Fibroblast of peridontal ligament (primary cell): Measurements from ENCODE around the gene SETDB1.

ENCODE experiments used
- DNase-seq: peaks from one replicate; pipeline ENCODE4 v3.0.0-alpha.2; 2010; ENCODE audit errors: extremely low read depth

Gene SETDB1

DNA sequence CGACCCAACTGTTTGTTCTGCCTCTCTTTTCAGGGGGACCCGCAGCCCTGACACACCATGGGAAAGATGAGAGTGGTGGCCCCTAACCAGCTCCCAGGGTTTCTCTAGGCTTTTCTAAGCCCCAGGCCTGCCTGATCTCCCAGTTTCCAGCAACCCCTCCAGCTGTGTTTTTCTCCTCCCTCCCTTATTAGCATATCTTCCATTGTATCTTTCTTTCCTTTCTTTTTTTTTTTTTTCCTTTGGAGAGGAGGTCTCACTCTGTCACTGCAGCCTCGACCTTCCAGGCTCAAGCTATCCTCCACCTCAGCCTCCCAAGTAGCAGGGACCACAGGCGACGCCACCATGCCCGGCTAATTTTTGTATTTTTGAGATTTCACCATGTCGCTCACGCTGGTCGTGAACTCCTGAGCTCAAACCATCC lies 50.2 kb downstream of the SETDB1 start:
- DNase-seq, result no peak

DNA sequence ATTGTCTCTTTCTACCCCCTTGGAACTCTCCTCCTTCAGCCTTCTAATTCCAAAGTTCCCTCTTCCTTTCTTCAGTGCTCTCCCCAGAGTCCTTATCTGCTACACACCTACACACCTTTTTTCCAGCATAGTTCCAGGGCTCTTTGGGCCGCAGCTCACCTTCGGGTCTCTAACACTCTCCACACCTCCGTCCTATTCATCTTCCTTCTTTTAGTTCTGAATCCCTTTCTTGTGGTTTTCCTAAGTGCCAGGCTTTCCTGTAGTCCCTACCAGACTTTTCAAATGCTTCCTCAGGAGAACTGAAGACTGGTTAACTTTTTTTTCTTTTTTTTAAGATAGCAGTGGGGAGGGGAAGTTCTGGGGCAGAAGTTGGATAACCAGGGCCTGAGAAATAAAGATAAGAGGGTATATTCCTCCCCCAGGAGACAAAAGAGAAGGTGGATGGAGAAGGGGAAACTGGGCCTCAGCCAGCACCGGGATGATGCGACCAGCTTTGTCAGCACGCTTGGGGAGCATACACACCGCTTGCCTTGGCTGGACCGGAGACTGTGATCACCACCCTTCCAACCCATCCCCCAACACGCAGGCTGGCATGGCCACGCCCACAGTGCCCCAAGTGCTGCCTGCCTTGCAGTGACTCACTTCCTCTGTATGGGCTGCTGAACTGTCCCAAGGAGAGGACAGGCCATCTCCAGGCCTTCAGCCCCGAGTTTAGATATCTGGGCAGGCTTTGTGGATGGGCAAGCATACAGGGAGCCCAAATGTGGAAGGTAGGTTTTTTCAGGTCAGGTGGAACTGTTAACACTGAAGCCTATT lies 50.9 kb downstream of the SETDB1 start:
- DNase-seq, result no peak

DNA sequence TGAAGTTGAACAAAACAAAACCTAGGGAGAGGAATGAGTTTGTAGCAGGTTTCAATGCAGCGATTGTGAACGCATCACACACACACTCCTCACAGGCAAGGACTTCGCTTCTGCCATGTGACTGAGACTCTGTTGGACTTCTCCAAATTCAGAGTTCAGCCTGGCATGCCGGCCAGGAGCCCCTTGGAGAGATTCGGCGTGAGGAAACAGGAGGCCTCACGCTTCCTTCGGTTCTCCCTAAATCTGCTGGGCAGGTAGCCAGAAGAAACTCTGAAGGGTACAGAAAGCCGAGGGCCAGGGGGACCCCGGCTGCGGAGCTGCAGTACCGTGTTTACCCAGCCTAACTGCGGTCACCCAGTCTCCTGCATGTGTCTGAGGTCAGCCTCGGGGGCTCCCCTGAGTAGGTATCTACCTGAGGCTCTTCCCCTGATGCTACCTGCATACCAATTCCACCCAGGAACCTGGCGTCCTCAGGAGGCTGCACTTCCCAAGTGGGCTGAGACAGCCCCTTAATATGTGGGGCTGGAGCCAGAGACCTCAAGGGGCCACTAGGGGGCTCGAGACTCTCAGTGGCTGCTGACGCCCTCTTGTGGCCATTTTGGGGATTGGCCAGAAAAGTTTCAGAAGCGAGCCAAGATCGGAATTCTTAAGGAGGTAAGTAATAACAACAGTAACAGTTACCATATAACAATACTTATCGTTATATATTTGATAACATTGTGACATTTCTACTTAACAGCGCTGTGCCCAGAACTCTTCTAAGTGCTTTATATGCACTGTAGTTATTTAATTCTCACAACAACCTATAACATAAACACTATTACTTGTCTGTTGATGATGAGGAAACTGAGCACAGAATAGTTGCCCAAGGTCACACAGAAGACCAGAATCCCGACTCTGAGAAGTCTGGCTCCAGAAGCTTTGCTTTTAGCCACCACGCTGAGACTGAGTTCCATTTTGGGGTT lies 53.2 kb downstream of the SETDB1 start:
- peak; percentile 94 for DNase-seq

DNA sequence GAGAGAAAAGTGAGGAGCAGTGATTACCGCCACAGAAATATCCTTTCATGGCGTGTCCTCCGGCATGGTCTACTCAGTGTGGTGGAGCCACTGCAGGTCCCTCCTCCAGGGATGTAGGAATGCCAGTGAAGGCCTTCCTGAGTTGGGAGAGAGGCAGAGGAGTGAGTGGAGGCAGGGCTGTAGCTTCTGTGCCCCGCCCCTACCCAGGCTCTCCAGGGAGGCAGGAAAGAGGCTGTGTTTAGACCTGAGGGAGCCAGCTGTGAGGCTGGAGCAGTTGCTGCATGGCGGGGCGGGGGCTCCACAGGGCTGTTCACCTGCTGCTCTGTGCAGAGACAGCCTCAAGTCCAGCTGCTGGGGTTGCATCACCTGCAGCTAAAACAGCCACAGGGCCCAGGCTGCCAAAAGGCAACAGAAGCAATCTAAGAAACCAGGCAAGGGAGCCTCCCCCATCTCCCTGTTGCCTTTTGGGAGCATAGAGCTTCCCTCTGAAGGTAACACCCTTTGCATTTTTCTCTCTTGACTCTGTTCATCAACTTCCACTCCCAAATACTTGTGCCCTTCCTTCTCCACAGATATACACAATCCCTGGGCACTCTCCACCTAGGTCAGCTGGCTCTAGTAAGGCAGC lies 55.1 kb downstream of the SETDB1 start:
- no peak for DNase-seq

DNA sequence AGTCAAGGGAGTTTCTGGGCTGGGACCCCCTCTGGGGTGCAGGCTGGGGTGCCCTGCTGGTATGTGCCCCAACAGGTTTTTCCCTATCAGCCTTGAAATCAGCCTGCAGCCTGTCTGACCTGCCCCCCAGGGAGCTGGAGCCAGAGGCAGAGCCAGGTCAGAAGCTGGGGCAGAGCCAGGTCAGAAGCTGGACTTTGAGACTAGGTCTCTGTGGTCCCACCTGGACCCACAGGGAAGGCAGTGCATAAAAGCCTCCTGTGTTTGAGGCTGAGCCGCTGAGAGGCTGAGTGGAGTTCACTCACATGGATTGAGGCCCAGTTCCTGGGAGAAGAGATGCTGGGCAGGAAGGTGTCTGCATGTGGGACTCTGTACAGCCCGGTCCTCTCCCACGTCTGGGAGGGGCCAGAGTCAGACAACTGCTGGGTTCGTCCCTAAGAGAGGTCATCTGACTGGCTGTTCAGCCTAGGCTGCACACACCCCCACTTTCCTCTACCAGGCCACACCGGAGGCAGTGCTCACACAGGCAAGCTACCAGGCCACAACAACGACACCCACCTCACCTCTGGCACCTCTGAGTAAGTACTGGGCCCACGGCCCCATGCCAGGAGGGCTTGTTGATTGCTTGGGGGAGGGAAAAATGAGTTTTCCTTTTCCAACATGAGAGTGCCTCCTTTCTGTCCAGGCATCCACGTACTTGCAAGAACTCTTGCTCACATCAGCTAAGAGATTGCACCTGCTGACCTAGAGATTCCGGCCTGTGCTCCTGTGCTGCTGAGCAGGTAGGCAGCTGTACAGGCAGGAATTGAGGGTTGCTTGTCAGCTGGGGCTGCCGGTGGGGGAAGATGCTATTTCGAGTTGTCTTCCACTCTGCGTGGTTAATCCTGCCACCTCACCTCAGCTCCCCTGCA lies 55.9 kb downstream of the SETDB1 start, which contains the start of gene ANXA9:
Gene ANXA9, plus strand, starts transcription at position 488 of the 908 bp plus-strand sequence. CDS start 814 bp downstream, outside the sequence.
- no peak for DNase-seq

DNA sequence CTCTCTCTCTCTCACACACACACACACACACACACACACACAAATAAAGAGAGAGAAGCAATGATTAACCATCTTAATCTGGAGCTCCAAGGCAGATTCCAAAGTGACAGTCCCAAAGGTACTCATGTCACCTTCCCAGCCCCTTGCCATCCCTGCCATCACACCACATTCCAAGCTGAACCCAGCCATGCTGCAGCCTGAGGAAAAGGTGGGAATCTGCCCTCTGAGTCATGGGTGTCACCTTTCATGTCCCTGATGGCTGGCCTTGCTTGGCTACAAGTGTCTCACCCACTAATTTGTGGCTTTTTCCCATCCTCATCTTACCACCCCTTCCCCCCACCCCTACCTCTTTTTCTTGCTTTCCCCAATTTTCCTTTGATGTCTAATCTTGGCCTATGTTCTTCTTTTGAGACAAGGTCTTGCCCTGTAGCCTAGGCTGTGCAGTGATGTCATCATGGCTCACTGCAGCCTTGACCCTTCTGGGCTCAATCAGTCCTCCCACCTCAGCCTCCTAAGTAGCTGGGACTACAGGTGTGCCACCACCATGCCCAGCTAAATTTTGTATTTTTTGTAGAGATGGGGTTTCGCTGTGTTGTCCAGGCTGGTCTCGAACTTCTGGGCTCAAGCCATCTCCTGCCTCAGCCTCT lies 59.1 kb downstream of the SETDB1 start:
- no peak for DNase-seq

DNA sequence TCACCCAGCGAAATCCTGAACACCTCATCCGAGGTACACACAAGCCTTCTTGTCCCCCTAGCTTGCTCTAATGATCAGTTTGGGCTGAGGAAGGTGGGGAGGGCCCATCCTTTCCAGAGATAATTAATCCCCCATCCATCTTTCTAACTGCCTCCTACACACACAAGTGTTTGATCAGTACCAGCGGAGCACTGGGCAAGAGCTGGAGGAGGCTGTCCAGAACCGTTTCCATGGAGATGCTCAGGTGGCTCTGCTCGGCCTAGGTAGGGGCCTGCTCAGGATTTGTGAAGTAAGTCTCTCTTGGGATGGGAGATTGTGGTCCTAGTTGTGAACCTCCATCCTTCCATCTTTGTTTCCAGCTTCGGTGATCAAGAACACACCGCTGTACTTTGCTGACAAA lies 61.8 kb downstream of the SETDB1 start:
- no peak for DNase-seq

DNA sequence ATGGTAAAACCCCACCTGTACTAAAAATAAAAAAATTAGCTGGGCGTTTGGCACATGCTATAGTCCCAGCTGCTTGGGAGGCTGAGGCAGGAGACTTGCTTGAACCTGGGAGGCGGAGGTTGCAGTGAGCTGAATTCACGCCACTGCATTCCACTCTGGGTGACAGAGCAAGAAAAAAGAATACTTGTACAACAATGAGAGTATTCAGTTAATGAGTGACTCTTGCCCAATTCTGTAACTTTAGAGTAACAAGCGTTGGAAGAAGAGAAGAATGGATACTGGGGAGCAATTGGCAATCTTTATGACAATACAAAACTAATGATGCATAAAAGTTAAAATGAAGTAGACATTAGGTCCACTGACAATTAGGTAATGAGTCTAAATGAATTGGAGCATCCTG lies 66.5 kb downstream of the SETDB1 start:
- no peak for DNase-seq

DNA sequence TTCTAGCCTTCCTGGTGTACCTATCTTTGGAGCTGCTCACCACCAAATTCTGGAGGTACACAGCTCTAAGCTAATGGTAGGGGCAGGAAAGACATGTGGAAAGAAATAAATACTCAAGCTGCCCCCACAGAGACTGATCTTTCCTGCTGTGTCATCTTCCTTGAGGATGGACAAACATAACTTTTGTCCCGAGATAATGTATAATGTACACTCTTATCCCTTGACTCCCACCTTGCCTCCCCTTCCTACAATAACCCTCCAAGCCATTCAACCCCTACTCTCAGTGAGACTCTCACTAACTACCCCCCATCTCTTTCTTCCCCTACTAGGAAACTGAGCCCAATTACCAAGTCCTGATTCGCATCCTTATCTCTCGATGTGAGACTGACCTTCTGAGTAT lies 68.1 kb downstream of the SETDB1 start:
- no peak for DNase-seq

DNA sequence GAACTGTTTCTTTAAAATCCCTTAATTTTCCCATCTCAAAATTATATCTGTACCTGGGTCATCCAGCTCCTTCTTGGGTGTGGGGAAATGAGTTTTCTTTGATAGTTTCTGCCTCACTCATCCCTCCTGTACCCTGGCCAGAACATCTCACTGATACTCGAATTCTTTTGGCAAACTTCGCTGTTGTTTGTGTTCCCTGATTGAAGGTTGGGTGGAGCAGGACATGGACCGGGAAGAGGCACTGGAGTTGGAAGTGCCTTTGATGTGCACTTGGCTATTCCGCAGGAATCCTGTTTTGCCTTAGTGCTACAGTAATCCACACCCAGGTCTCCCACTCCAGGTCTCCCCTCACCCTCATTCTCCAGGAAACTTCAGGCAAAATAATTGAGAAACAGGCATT lies 69.3 kb downstream of the SETDB1 start:
- DNase-seq, result no peak

DNA sequence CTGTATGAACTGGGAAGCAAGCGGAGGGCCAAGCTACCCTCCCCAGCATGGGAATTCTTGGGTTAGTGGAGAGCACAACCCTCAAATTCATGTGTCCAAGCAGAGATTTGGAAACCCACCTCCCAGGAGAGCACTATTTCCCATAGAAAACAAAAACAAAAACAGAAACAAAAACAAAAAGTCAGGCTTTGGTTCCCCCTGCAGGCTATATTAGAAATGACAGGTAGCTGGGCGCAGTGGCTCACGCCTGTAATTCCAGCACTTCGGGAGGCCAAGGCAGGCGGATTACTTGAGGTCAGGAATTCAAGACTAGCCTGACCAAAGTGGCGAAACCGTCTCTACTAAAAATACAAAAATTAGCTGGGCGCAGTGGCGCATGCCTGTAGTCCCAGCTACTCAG lies 69.7 kb downstream of the SETDB1 start:
- DNase-seq, result peak; percentile 56

DNA sequence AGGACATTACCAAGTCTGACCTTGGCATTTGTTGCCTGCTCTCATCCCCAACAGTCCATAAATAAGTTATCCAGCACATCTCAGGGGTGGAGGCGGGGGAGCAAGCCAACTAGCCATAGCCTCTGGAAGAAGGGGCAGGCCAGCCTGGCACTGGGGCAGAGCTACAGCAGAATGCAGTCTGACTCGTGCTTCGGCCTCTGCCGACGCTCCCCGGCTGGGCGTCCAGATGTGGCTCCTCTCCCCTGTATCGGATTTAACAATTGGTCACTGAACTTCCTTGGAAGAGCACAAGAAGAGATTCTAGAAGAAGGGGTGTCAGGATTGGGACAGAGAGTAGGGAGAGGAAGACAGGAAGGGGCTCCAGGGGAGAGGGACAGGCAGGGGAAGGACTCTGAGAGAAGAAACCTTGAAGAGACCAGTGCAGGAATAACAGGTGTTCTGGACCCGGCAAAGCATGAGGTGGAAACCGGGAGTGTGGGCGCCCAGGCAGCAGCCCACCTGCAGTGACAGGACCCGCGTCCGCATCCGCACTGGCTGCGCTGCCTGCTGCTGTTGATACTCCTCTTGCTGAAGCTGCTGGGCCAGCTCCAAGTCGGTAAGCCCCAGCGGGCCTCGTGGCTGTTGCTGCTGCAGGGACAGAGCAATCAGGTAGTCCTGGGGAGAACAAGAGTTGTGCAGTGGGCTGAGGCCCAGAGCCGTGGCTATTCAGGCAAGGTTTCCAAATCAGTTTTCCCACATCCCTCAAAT lies 71.1 kb downstream of the SETDB1 start:
- DNase-seq, result no peak

DNA sequence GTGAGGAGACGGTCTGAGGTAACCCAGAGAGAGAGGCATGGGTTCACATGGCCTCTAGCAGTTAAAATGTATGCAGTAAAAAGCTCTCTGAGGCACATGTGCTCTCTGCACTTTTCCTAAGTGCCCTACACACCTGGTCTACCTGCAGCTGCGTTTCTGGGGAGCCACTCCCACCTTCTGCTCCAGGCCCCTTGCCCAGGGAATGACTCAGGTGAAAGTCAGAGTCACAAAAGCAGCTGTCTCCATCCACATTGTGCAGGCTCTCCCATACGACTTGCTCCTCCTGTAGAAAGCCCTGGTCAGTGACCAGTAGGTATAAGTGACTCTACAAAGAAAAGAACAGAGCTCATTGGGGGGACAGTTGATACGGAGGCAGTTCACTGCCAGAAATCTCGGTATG lies 71.8 kb downstream of the SETDB1 start:
- no peak for DNase-seq

DNA sequence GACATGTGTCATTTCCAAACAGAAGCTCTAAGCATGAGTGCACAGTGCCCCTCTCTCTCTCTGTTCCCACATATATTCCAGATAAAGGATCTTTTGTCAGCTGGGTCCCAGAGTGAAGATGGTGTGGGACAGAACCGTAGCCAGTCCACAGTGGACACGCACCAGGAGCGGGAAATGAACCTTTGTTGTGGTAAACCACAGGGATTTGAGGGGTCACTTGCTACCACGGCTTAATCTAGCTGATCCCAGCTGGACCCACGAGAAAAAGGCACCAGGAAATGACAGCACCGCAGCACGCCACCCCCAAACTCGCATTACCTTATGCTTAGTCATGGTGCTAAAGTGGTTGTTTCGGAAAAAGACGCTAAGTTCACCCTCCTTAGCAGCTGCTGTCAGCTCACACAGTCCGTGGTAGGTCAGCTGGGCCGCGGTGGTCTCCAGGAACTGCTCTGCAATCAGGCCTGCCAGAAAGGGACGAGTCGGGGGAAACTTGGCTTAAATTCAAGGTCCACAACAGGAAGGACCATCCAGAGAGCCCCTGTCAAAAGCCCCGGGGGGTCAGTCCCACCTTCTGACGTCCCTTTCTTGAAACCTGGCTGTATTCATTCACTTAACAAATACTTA lies 73.0 kb downstream of the SETDB1 start:
- peak; percentile 56 for DNase-seq

DNA sequence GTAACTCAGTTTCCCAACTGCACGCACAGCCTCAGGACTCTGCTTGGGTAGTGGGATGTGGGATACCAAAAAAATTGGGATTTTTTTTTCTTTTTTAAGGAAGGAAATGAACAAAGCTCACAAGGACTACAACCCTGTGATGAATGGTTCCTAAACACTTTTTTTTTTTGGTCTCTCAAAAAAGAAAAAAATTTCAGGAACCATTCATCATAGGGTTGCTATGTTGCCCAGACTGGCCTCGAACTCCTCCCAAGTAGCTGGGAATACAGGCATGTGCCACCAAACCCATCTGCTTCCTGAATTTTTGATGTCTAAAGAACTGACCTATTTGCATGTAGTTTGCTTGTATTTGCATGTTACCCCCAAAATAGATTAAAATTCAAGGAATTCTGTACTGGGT lies 73.8 kb downstream of the SETDB1 start:
- DNase-seq, result no peak

DNA sequence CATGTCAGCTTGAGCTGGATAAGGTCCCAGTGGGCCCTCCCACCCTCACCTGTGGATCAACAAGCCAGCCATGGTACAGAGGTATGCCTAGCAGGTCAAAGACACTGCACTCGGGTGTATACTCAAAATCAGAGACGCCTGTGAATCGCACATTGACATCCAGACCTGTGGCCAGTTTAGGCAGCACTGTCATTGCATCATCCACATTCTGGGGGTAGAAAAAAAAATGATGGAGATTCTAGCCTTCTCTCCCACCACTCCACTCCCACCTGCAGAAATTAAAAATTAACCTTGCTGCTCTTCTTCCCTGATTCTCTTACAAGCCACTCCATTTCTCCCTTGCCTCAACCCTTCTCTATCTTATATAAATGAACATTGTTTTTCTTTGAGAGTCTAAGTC lies 74.2 kb downstream of the SETDB1 start:
- no peak for DNase-seq

DNA sequence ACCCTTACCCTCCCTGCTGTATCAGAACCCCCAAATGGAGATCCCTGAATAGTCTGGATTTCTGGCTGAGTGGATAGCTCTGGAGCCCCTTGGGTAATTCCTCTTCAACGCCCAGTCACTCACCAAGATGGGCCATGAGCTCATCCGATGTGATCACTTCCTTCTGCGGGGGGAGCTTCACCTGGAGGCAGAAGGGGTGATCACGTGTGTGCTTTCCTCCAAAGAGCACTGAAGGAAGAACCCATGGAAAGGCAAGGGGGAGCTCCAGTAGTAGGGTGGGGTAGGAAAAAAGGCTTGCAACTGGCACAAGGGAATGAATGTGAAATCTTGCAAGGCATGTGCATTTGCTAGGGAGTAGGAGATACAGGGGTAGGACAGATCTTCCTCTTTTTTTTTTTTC lies 75.4 kb downstream of the SETDB1 start:
- no peak for DNase-seq

DNA sequence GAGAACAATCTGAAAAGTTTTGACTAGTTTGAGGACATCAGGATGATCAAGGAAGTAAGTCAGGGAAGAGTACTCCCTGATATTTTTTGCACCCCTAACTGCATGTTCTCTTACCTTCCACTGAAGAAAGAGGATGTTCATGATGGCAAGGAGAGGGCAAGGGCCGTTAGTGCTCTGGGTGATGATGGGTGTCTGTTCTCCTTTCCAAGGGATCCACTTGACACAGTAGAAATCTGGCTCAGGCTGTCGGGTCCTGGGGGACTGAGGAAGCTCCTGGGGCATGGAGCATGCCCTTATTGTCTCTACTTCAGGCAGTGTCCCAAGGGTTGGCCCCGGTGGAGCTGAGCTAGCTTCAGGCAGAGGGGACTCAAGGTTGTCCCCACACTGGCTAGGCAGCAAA lies 75.9 kb downstream of the SETDB1 start:
- no peak for DNase-seq

DNA sequence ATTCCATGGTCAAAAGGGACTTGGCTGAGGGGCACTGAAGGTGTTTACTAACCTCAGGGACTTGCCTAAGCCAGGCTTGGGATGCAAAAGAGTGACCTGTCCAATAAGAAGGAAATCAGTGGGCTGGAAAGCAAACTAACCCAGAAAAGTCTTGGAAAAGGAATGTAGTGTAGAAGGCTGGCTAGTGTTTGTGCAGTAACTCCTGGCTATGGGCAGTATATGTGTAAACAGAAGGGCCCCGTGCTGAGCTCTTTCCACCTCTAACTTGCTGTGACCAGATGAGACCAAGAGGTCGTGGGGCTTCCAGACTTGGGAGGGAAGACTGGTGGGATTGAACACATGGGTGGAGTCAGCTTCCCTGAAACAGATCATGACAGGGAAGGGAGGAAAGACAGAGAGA lies 76.4 kb downstream of the SETDB1 start:
- no peak for DNase-seq

DNA sequence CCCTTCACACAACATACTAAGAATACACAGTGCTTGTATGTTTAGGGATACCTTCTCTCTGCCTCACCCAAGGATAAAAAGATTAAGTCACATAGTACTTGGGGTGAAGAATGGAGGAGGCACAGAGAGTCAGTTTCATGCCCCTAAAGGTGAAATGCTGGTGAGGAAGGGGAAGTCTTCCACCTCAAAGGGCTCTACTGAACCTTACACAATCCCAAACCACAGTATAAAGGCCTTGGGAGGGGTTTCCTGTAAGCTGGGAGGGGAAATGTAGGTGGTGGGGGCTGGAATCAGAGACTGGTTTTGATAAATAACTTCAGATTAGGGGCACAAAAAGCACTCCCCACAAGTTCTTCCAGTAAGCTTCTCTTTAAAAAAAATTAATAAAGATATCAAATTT lies 77.0 kb downstream of the SETDB1 start:
- no peak for DNase-seq
